ENCODE results near the gene YPEL2.

DNA sequence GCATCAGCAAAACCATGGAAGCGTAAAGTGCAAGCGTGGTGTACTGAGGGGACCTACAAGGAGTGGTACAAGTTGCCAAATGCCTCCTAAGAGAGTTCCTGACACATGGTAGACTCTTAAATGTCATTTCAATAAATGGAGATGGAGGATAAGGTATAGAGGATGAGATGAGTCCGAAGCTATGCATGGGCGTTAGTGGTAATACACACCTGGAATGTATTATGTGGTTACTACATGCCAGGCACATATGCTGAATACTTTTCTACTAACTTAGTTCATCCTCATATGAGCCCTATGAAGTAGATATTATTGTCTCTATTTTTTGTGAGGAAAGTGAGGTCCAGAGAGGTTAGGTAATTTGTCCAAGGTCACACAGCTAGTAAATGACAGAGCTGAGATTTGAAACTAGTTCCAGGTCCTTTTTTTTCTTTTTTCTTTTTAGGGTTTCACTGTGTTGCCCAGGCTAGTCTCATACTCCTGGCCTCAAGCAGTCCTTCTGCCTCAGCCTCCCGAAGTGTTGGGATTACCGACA is 15.5 kb downstream of the YPEL2 start:
- TF ChIP-seq YY1 (IDR thresholded peaks at IDR 0.05; ENCODE audit: extremely low read depth, insufficient replicate concordance, low read depth, low read length): no peak
- TF ChIP-seq, protein P1, sequence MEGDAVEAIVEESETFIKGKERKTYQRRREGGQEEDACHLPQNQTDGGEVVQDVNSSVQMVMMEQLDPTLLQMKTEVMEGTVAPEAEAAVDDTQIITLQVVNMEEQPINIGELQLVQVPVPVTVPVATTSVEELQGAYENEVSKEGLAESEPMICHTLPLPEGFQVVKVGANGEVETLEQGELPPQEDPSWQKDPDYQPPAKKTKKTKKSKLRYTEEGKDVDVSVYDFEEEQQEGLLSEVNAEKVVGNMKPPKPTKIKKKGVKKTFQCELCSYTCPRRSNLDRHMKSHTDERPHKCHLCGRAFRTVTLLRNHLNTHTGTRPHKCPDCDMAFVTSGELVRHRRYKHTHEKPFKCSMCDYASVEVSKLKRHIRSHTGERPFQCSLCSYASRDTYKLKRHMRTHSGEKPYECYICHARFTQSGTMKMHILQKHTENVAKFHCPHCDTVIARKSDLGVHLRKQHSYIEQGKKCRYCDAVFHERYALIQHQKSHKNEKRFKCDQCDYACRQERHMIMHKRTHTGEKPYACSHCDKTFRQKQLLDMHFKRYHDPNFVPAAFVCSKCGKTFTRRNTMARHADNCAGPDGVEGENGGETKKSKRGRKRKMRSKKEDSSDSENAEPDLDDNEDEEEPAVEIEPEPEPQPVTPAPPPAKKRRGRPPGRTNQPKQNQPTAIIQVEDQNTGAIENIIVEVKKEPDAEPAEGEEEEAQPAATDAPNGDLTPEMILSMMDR (IDR thresholded peaks at IDR 0.05 in 2 of 3, conservative IDR thresholded peaks at IDR 0.05 in 1 of 3; ENCODE audit: borderline replicate concordance in 1 of 3, insufficient read depth in 1 of 3, low read depth in 2 of 3, low read length in 2 of 3): no peak
- TF ChIP-seq POLR2AphosphoS5 (IDR thresholded peaks at IDR 0.05; ENCODE audit: low read depth, low read length): no peak
- TF ChIP-seq SIN3A (IDR thresholded peaks at IDR 0.05; ENCODE audit: low read depth): no peak
- TF ChIP-seq SP1 (IDR thresholded peaks at IDR 0.05; ENCODE audit: low read depth): no peak
- TF ChIP-seq ZNF274 (IDR thresholded peaks at IDR 0.05; ENCODE audit: low read depth, low read length): no peak
- TF ChIP-seq POLR2A (IDR thresholded peaks at IDR 0.05; ENCODE audit: borderline replicate concordance, extremely low read depth, insufficient read depth, insufficient read length): no peak
- no peak for TF ChIP-seq CEBPB (IDR thresholded peaks at IDR 0.05; ENCODE audit: low read depth)
- TF ChIP-seq, protein P2, sequence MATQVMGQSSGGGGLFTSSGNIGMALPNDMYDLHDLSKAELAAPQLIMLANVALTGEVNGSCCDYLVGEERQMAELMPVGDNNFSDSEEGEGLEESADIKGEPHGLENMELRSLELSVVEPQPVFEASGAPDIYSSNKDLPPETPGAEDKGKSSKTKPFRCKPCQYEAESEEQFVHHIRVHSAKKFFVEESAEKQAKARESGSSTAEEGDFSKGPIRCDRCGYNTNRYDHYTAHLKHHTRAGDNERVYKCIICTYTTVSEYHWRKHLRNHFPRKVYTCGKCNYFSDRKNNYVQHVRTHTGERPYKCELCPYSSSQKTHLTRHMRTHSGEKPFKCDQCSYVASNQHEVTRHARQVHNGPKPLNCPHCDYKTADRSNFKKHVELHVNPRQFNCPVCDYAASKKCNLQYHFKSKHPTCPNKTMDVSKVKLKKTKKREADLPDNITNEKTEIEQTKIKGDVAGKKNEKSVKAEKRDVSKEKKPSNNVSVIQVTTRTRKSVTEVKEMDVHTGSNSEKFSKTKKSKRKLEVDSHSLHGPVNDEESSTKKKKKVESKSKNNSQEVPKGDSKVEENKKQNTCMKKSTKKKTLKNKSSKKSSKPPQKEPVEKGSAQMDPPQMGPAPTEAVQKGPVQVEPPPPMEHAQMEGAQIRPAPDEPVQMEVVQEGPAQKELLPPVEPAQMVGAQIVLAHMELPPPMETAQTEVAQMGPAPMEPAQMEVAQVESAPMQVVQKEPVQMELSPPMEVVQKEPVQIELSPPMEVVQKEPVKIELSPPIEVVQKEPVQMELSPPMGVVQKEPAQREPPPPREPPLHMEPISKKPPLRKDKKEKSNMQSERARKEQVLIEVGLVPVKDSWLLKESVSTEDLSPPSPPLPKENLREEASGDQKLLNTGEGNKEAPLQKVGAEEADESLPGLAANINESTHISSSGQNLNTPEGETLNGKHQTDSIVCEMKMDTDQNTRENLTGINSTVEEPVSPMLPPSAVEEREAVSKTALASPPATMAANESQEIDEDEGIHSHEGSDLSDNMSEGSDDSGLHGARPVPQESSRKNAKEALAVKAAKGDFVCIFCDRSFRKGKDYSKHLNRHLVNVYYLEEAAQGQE (IDR thresholded peaks at IDR 0.05; ENCODE audit: low read depth): no peak
- TF ChIP-seq, protein P3, sequence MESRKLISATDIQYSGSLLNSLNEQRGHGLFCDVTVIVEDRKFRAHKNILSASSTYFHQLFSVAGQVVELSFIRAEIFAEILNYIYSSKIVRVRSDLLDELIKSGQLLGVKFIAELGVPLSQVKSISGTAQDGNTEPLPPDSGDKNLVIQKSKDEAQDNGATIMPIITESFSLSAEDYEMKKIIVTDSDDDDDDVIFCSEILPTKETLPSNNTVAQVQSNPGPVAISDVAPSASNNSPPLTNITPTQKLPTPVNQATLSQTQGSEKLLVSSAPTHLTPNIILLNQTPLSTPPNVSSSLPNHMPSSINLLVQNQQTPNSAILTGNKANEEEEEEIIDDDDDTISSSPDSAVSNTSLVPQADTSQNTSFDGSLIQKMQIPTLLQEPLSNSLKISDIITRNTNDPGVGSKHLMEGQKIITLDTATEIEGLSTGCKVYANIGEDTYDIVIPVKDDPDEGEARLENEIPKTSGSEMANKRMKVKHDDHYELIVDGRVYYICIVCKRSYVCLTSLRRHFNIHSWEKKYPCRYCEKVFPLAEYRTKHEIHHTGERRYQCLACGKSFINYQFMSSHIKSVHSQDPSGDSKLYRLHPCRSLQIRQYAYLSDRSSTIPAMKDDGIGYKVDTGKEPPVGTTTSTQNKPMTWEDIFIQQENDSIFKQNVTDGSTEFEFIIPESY (IDR thresholded peaks at IDR 0.05; ENCODE audit: extremely low read depth, insufficient replicate concordance, low read length): no peak
- TF ChIP-seq EZH2 (IDR thresholded peaks at IDR 0.05): no peak
- no peak for TF ChIP-seq RAD21 (IDR thresholded peaks at IDR 0.05; ENCODE audit: low read depth)

All from HCT116 (cell line).